Omental fat pad (tissue), 4 donors: ENCODE data around the gene ACBD7. TPM values are rescaled to one million over a fixed set of nuclear protein-coding genes. Genes with fewer than 3 reads are reported as not detected.

Experiments
- ATAC-seq: fragments of 150-250 bp; one replicate; pipeline ENCODE4 v1.9.1; 2016; ENCODE audit warnings: mild to moderate bottlenecking, moderate library complexity; ENCODE audit not compliant: low FRiP score
- DNase-seq: peaks from one replicate; pipeline ENCODE4 v3.0.0-alpha.2; 2019; ENCODE audit warnings: low spot score
- total RNA-seq, 4 donors: library from RNA; depleted of rRNA; stranded (reverse); fragments of >200 nt; gene quantifications; one replicate each; pipeline ENCODE4 v1.1.0, GENCODE V29; 2016
- TF ChIP-seq, protein P1 (sequence below), 3 donors: fragments of 450-650 bp; IDR thresholded peaks; one replicate each; pipeline ENCODE4 v1.5.1; 2016 to 2017; ENCODE audit warnings: antibody characterized with exemption in 3 of 3, mild to moderate bottlenecking in 3 of 3, moderate library complexity in 2 of 3

The ACBD7 gene
- under 1 TPM in 1 of 4 donors, not detected in 3; 0.48 TPM for total RNA-seq

DNA sequence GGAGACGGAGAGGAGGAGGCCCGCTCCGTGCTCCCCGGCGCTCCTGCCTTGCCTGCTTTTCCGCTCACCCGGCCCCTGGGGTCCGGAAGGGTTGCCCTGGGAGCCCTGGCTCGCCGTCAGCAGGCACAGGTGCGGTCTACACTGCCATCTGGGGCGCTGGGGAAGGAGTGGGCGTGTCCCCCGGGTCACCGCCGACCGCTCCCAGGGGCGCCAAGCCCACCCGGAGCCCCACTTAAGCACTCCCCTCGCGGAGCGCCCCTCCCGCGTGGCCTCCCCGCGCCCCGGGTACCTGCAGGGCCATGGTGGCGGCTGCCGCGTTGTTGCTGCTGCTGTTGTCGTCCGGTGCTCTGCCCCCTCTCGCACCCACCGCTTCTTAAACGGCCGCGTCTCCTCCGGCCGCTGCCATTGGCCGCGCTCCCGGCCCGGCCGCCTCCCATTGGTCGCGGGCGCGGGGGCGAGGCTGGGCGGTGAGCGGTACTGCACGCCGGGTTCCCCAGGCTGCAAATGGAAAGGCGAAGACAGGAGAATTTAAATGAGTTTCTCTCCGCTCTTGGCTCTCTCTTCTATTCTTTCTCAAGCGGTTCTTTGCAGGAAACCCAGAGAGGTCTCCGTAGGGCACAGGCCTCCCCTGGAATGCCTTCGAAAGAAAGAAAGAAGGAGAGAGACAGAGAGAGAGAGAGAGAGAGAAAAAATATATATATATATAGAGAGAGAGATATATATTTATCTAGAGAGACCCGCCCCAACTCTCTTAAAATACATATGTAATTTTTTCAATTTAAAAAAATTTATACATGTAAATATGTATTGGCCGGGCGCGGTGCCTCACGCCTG, at the start of gene ACBD7:
Gene ACBD7 (minus strand): TSS at position 349 of the 834 bp plus-strand sequence. CDS start 48 bp downstream, at position 301.
- ATAC-seq (peak; percentile 79), DNase-seq (peak; percentile 59)
- TF ChIP-seq, protein P1, sequence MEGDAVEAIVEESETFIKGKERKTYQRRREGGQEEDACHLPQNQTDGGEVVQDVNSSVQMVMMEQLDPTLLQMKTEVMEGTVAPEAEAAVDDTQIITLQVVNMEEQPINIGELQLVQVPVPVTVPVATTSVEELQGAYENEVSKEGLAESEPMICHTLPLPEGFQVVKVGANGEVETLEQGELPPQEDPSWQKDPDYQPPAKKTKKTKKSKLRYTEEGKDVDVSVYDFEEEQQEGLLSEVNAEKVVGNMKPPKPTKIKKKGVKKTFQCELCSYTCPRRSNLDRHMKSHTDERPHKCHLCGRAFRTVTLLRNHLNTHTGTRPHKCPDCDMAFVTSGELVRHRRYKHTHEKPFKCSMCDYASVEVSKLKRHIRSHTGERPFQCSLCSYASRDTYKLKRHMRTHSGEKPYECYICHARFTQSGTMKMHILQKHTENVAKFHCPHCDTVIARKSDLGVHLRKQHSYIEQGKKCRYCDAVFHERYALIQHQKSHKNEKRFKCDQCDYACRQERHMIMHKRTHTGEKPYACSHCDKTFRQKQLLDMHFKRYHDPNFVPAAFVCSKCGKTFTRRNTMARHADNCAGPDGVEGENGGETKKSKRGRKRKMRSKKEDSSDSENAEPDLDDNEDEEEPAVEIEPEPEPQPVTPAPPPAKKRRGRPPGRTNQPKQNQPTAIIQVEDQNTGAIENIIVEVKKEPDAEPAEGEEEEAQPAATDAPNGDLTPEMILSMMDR (IDR thresholded peaks at IDR 0.05) = no peak

GRCh38 chr10:15137636-15138035, 49.1 kb upstream of the ACBD7 start:
- DNase-seq (no peak), ATAC-seq (no peak)
- TF ChIP-seq, protein P1 (IDR thresholded peaks at IDR 0.05) = no peak

- DNase-seq = no peak
- ATAC-seq = no peak
- TF ChIP-seq, protein P1 (IDR thresholded peaks at IDR 0.05) = no peak
Observed at GRCh38 chr10:15137036-15137359, 48.4 kb upstream of the ACBD7 start.

- TF ChIP-seq, protein P1 (IDR thresholded peaks at IDR 0.05) = no peak
- DNase-seq (no peak), ATAC-seq (no peak)
Observed at GRCh38 chr10:15136129-15137035, 47.8 kb upstream of the ACBD7 start.

- no peak for ATAC-seq
- no peak for DNase-seq
- TF ChIP-seq, protein P1 (IDR thresholded peaks at IDR 0.05) = no peak
Observed at GRCh38 chr10:15131330-15131729, 42.8 kb upstream of the ACBD7 start.

GRCh38 chr10:15124908-15125307, 36.3 kb upstream of the ACBD7 start:
- TF ChIP-seq, protein P1 (IDR thresholded peaks at IDR 0.05) = no peak
- DNase-seq (no peak), ATAC-seq (no peak)
